Neutrophil (primary cell): ENCODE data around the gene CCDC88C.

Source experiments
- H3K27ac ChIP-seq: fragments of 200-600 bp; sonication (generic); 2 replicates; pipeline ENCODE4 v1.5.1; 2016; ENCODE audit warnings: mild to moderate bottlenecking, moderate library complexity
- H3K27me3 ChIP-seq: fragments of 200-600 bp; sonication (generic); 2 replicates; pipeline ENCODE4 v1.6.0; 2016; ENCODE audit warnings: mild to moderate bottlenecking
- H3K36me3 ChIP-seq: fragments of 200-600 bp; sonication (generic); 2 replicates; pipeline ENCODE4 v1.5.1; 2017
- H3K4me1 ChIP-seq, 2 experiments: fragments of 200-600 bp in 1 of 2; sonication (generic) in 1 of 2; 1 replicate in 1 of 2; 2 replicates in 1 of 2; pipeline versions ENCODE4 v1.5.1 to v1.6.1; 2013 to 2016; ENCODE audit warnings: low read depth in 1 of 2, low read length in 1 of 2, mild to moderate bottlenecking in 1 of 2, moderate library complexity in 1 of 2; ENCODE audit not compliant: control insufficient read depth in 1 of 2, insufficient read depth in 1 of 2
- H3K4me3 ChIP-seq, 2 experiments: fragments of 200-600 bp in 1 of 2; sonication (generic) in 1 of 2; 1 replicate in 1 of 2; 2 replicates in 1 of 2; pipeline ENCODE4 v1.5.1; 2013 to 2016; ENCODE audit warnings: low read depth in 1 of 2, low read length in 1 of 2, mild to moderate bottlenecking in 1 of 2, moderate library complexity in 1 of 2
- H3K9me3 ChIP-seq: fragments of 200-600 bp; sonication (generic); 2 replicates; pipeline ENCODE4 v1.5.1; 2016
- CTCF ChIP-seq: fragments of 200-600 bp; sonication (generic); IDR thresholded peaks from 2 replicates; pipeline ENCODE4 v1.5.1; 2016; ENCODE audit warnings: antibody characterized with exemption

CCDC88C gene

DNA sequence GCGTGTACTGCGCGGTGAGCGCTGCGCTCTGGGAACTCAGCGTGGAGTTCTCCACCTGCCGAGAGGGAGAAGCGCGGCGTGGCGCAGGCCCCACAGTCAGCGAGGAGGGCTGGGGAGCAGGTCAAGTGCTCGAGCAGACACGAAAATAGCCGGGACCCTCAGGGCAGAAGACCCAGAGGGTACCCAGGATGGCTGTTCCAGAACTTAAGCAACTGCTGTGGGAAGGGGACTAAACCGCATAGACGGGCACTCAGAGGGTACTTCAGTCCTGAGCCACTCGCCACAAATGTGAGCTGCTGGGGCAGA, 113.7 kb downstream of the CCDC88C start:
- Histone ChIP-seq H3K4me3 (no peak overlapping the region), H3K27ac (no peak overlapping the region), H3K27me3 (no peaks in the 10 kb centered on the region), H3K36me3 (peaks cover 100% of the 10 kb centered on the region), H3K4me1 (no peaks in the 10 kb centered on the region), H3K9me3 (no peaks in the 10 kb centered on the region)
- no peak for TF ChIP-seq CTCF

- H3K4me3 ChIP-seq: no peak overlapping the region
- no peak overlapping the region for H3K27ac ChIP-seq
- H3K4me1 ChIP-seq: no peaks in the 10 kb centered on the region
- H3K9me3 ChIP-seq: no peaks in the 10 kb centered on the region
- H3K36me3 ChIP-seq: peaks cover 100% of the 10 kb centered on the region
- no peaks in the 10 kb centered on the region for H3K27me3 ChIP-seq
- no peak for TF ChIP-seq CTCF
These were observed 114.3 kb downstream of the CCDC88C start for GRCh38 chr14:91303091-91303923.

DNA sequence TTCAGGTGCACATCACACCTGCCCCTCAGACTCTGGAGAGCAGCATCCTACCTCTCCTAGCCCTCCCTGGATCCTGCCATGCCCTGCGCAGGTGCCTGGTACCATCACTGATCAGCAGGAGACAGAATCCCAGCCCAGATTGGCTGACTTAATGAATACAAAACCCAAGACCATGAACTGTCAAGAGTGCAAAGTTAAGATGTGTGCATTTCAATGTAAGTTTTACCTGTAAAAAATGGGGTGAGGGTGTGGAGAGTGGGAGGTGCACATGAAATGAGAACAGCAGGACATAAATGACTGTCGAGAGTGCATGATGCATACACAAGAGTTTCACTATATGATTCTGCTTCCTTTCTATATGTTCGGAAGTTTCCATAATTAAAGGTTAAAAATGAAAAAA, 115.2 kb downstream of the CCDC88C start:
- H3K27me3 ChIP-seq: no peaks in the 10 kb centered on the region
- H3K36me3 ChIP-seq: peaks cover 100% of the 10 kb centered on the region
- H3K27ac ChIP-seq: no peak overlapping the region
- no peaks in the 10 kb centered on the region for H3K9me3 ChIP-seq
- H3K4me3 ChIP-seq: no peak overlapping the region
- TF ChIP-seq CTCF: no peak
- H3K4me1 ChIP-seq: no peaks in the 10 kb centered on the region

- H3K36me3 ChIP-seq: peaks cover 100% of the 10 kb centered on the region
- H3K4me3 ChIP-seq: no peak overlapping the region
- no peak for TF ChIP-seq CTCF
- no peaks in the 10 kb centered on the region for H3K27me3 ChIP-seq
- H3K27ac ChIP-seq: no peak overlapping the region
- H3K9me3 ChIP-seq: no peaks in the 10 kb centered on the region
- H3K4me1 ChIP-seq: no peaks in the 10 kb centered on the region
These were observed 116.7 kb downstream of the CCDC88C start for GRCh38 chr14:91300957-91301356.

GRCh38 chr14:91300283-91300895, 117.2 kb downstream of the CCDC88C start:
- Histone ChIP-seq H3K27me3 (no peaks in the 10 kb centered on the region), H3K4me3 (no peak overlapping the region), H3K4me1 (no peaks in the 10 kb centered on the region), H3K36me3 (peaks cover 100% of the 10 kb centered on the region), H3K9me3 (no peaks in the 10 kb centered on the region), H3K27ac (no peak overlapping the region)
- TF ChIP-seq CTCF: no peak
